ENCODE results near the gene TAF9.
"Not testable (repeated sequence)": the region's sequence is repeated elsewhere in the genome, so short reads cannot be mapped to it uniquely, and the experiment has no call there.

Gene TAF9

GRCh38 chr5:69335341-69335935, 33.9 kb downstream of the TAF9 start:
- DNase-seq, result no peak

DNA sequence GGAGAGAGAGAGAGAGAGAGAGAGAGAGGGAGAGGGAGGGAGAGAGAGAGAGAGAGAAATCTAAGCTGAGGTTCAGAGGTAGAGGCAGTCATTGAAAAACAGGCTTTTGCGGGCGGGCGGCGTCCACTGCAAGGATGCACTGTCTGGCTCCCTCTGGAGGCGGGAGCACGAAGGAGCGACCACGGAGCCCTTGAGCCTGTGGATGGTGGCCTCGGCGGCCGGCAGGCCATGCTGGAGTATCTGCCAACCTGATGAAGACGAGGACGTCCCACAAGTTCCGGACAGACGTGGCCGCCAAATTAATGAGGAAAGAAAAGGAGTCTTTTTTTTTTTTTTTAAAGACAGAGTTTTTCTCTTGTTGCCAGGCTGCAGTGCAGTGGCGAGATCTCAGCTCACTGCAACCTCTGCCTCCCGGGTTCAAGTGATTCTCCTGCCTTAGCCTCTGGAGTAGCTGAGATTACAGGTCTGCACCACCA, 34.5 kb downstream of the TAF9 start:
- peak; percentile 85 for DNase-seq

- not testable (repeated sequence) for DNase-seq
Measured at GRCh38 chr5:69333668-69334315, 35.5 kb downstream of the TAF9 start.

GRCh38 chr5:69331528-69332445, 37.5 kb downstream of the TAF9 start:
- DNase-seq, result no peak

DNA sequence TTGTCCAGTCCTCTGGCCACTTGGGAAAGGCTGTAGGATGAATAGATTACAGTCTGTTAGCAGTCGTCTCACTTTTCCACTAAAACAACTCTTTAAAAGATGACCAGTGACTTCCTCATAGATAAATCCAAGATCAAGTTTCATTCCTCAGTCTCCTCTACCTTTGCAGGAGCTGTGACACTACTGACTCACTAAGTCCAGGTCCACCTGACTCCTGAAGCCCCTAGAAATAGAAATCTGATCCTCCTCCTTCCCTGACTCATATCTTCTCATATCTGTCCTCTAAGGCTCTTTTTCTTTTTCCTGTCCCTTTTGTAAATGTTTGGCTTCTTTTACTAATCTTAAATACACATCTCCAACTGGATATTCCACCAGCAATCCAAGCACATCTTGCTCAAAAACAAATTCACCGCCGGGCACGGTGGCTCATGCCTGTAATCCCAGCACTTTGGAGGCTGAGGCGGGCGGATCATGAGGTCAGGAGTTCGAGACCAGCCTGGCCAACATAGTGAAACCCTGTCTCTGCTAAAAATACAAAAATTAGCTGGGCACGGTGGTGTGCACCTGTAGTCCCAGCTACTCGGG, 39.3 kb downstream of the TAF9 start:
- no peak for DNase-seq

DNA sequence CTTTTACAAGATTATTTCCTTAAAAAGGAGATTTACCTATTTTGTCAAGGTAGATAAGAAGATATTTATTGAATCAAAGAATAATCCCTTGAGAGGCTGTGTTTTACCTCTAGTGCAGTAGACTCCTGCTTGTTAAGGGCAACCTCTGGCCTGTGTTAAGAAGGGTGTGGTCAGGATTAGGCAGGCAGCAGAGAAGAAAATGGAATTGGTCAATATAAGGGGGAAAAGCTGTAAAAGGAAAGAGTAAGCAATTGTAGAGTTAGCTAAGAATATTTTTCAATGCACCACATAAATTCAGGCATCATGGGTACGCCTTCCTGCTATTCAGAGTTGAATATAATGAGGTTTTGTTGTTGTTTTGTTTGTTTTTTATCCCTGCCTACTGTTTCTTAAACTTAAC, 43.0 kb downstream of the TAF9 start:
- DNase-seq, result no peak

GRCh38 chr5:69317391-69317790, 51.9 kb downstream of the TAF9 start:
- DNase-seq, result no peak

DNA sequence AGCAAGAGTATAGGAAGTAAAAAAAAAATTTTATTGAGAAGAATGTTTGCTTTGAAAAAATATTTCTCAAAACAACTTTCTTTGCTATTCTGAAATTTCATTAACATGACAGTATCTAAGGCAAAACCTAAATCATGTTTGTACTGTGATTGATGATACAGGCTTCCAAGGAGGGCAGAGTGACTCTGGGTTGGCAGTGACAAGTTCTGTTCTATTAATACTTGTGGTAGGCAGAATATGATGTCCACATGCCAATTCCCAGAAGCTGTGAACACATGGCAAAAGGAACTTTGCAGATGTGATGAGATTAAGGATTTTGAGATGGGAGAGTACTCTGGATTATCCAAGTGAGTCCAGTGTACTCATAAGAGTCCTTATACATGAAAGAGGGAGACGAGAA, 53.3 kb downstream of the TAF9 start:
- no peak for DNase-seq
